Embryonic facial prominence (tissue), 1 donor: ENCODE results near the gene ASB1.
A peak's percentile ranks its signal among the peaks of the same experiment; 100 is the strongest.

Experiments
- DNase-seq: peaks from one replicate; pipeline ENCODE4 v3.0.0-alpha.2; 2016; ENCODE audit errors: extremely low spot score

ASB1 gene

GRCh38 chr2:238426568-238427434 lies at the start of gene ASB1:
Gene ASB1, plus strand, starts transcription at chr2:238426927. Its CDS starts 144 bp downstream, at chr2:238427071.
- DNase-seq: peak; percentile 33

- DNase-seq: no peak
These were observed 48.3 kb upstream of the ASB1 start for GRCh38 chr2:238378230-238379095.

- DNase-seq: no peak
These were observed 47.5 kb upstream of the ASB1 start for GRCh38 chr2:238379096-238379810.

- DNase-seq: no peak
These were observed 46.4 kb upstream of the ASB1 start for GRCh38 chr2:238380336-238380735.

GRCh38 chr2:238380785-238381184 lies 45.9 kb upstream of the ASB1 start:
- no peak for DNase-seq

GRCh38 chr2:238381341-238382115 lies 45.2 kb upstream of the ASB1 start:
- DNase-seq: no peak

GRCh38 chr2:238382381-238382781 lies 44.3 kb upstream of the ASB1 start:
- no peak for DNase-seq

- DNase-seq: no peak
These were observed 43.6 kb upstream of the ASB1 start for GRCh38 chr2:238383135-238383534.

GRCh38 chr2:238383743-238384380 lies 42.9 kb upstream of the ASB1 start:
- DNase-seq: no peak

- no peak for DNase-seq
These were observed 39.4 kb upstream of the ASB1 start for GRCh38 chr2:238387332-238387731.

- no peak for DNase-seq
These were observed 37.9 kb upstream of the ASB1 start for GRCh38 chr2:238388794-238389193.

- no peak for DNase-seq
These were observed 36.6 kb upstream of the ASB1 start for GRCh38 chr2:238389988-238390589.

- no peak for DNase-seq
These were observed 35.6 kb upstream of the ASB1 start for GRCh38 chr2:238391042-238391689.

GRCh38 chr2:238396663-238397062 lies 30.1 kb upstream of the ASB1 start:
- DNase-seq: no peak

- no peak for DNase-seq
These were observed 29.4 kb upstream of the ASB1 start for GRCh38 chr2:238397356-238397755.

- DNase-seq: no peak
These were observed 28.1 kb upstream of the ASB1 start for GRCh38 chr2:238398577-238398976.

GRCh38 chr2:238399094-238399493 lies 27.6 kb upstream of the ASB1 start:
- no peak for DNase-seq

GRCh38 chr2:238401551-238401950 lies 25.2 kb upstream of the ASB1 start:
- DNase-seq: no peak

GRCh38 chr2:238403632-238404405 lies 22.9 kb upstream of the ASB1 start:
- DNase-seq: no peak
